Ishikawa (cell line): ENCODE data around the gene FBXO3.

Source experiments
- CEBPB ChIP-seq: IDR thresholded peaks from 2 replicates; pipeline ENCODE4 v1.6.1; 2012
- EP300 ChIP-seq: IDR thresholded peaks from 2 replicates; pipeline ENCODE4 v1.6.1; 2012; ENCODE audit warnings: borderline replicate concordance
- RAD21 ChIP-seq: IDR thresholded peaks from 2 replicates; pipeline ENCODE4 v1.6.1; 2012; ENCODE audit warnings: low read depth
- YY1 ChIP-seq: IDR thresholded peaks from 2 replicates; pipeline ENCODE4 v1.6.1; 2012; ENCODE audit warnings: low read depth
- TF ChIP-seq, protein P1 (sequence below): IDR thresholded peaks from 2 replicates; pipeline ENCODE4 v1.6.1; 2012
- TF ChIP-seq, protein P2 (sequence below): IDR thresholded peaks from 2 replicates; pipeline ENCODE4 v1.6.1; 2012; ENCODE audit warnings: low read depth, mild to moderate bottlenecking
- TF ChIP-seq, protein P3 (sequence below): IDR thresholded peaks from 2 replicates; pipeline ENCODE4 v1.6.1; 2012

DNA sequence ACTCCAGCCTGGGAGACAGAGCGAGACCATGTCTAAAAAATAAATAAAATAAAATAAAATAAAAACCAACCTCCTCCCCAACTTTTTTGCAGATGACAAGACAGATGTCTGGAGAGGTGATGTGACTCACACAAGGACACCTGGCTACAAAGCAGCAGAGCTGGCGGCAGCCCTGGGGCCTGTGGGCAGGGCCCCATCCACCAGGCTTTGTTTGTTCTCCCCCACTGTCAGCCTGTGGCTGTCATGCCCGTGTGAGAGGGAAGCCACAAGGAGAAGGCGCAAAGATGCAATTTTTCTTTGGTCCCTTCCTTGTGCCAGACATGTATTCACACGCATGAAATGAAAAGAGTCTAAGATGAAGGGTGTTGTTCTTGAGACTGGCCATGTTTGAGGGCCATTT is 54.7 kb downstream of the FBXO3 start:
- TF ChIP-seq RAD21 = no peak
- TF ChIP-seq YY1 = no peak
- no peak for TF ChIP-seq EP300
- TF ChIP-seq, protein P1, sequence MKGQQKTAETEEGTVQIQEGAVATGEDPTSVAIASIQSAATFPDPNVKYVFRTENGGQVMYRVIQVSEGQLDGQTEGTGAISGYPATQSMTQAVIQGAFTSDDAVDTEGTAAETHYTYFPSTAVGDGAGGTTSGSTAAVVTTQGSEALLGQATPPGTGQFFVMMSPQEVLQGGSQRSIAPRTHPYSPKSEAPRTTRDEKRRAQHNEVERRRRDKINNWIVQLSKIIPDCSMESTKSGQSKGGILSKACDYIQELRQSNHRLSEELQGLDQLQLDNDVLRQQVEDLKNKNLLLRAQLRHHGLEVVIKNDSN = no peak
- no peak for TF ChIP-seq CEBPB
- TF ChIP-seq, protein P2, sequence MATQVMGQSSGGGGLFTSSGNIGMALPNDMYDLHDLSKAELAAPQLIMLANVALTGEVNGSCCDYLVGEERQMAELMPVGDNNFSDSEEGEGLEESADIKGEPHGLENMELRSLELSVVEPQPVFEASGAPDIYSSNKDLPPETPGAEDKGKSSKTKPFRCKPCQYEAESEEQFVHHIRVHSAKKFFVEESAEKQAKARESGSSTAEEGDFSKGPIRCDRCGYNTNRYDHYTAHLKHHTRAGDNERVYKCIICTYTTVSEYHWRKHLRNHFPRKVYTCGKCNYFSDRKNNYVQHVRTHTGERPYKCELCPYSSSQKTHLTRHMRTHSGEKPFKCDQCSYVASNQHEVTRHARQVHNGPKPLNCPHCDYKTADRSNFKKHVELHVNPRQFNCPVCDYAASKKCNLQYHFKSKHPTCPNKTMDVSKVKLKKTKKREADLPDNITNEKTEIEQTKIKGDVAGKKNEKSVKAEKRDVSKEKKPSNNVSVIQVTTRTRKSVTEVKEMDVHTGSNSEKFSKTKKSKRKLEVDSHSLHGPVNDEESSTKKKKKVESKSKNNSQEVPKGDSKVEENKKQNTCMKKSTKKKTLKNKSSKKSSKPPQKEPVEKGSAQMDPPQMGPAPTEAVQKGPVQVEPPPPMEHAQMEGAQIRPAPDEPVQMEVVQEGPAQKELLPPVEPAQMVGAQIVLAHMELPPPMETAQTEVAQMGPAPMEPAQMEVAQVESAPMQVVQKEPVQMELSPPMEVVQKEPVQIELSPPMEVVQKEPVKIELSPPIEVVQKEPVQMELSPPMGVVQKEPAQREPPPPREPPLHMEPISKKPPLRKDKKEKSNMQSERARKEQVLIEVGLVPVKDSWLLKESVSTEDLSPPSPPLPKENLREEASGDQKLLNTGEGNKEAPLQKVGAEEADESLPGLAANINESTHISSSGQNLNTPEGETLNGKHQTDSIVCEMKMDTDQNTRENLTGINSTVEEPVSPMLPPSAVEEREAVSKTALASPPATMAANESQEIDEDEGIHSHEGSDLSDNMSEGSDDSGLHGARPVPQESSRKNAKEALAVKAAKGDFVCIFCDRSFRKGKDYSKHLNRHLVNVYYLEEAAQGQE = no peak
- TF ChIP-seq, protein P3, sequence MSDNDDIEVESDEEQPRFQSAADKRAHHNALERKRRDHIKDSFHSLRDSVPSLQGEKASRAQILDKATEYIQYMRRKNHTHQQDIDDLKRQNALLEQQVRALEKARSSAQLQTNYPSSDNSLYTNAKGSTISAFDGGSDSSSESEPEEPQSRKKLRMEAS = no peak
